ENCODE results near the gene COQ6. TPM values are rescaled to one million over a fixed set of nuclear protein-coding genes. Genes with fewer than 3 reads are reported as not detected.

Gene COQ6
- total and polyA plus RNA-seq, 2 of the 8 experiments (the other 6 are each of a cell fraction or from before 2014, with no cell fraction given) = 9.5 to 15.5 TPM

GRCh38 chr14:73976125-73976524, 26.0 kb downstream of the COQ6 start:
- Histone ChIP-seq H3K23me2 (ENCODE audit: low read depth, low read length) (no peaks in the 10 kb centered on the region), H3K27ac (ENCODE audit: low read depth, low read length) (no peak overlapping the region), H2BK120ac (replicated peaks; ENCODE audit: low read depth, low read length) (no peak overlapping the region), H3K18ac (ENCODE audit: extremely low read depth, low read length) (no peak overlapping the region), H2AFZ (ENCODE audit: low read length) (no peak overlapping the region), H3K4ac (replicated peaks; ENCODE audit: insufficient read length, low read depth, low read length) (no peak overlapping the region), H4K91ac (replicated peaks; ENCODE audit: insufficient read length, low read length) (no peak overlapping the region), H3K27me3 (replicated peaks in 1 of 4; ENCODE audit: control insufficient read depth in 3 of 4, extremely low read depth in 1 of 4, insufficient read depth in 3 of 4, low read length in 3 of 4) (no peaks in the 10 kb centered on the region), H3K79me1 (ENCODE audit: low read depth, low read length) (no peaks in the 10 kb centered on the region), H2AK5ac (ENCODE audit: low read depth, low read length) (no peak overlapping the region), H3K36me3 (ENCODE audit: control insufficient read depth in 2 of 4, insufficient read depth in 4 of 4, low read length in 3 of 4) (no peaks in the 10 kb centered on the region), H4K20me1 (replicated peaks in 1 of 2; ENCODE audit: control insufficient read depth in 1 of 2, insufficient read depth in 2 of 2, low read length in 2 of 2) (peaks cover 0 to 1% of the 10 kb centered on the region in 2 experiments), H3K9me3 (ENCODE audit: insufficient read depth in 2 of 2, low read depth in 1 of 2, low read length in 1 of 2) (no peaks in the 10 kb centered on the region), H3K9ac (replicated peaks in 1 of 4; ENCODE audit: extremely low read depth in 1 of 4, low read depth in 3 of 4, low read length in 3 of 4) (no peak overlapping the region), H3K79me2 (ENCODE audit: control insufficient read depth in 1 of 2, insufficient read depth in 2 of 2, low read length in 2 of 2) (no peaks in the 10 kb centered on the region), H2BK12ac (ENCODE audit: low read depth, low read length) (no peak overlapping the region), H3K14ac (ENCODE audit: insufficient read length) (no peak overlapping the region), H3K4me2 (ENCODE audit: insufficient read depth in 1 of 2, low read depth in 2 of 2, low read length in 2 of 2) (no peak overlapping the region), H2BK5ac (ENCODE audit: low read depth, low read length) (no peak overlapping the region), H3K23ac (ENCODE audit: insufficient read length) (no peak overlapping the region), H4K8ac (ENCODE audit: extremely low read depth, insufficient read depth, low read length) (no peak overlapping the region), H4K5ac (ENCODE audit: insufficient read length, low read depth, low read length) (no peak overlapping the region), H3K4me3 (ENCODE audit: extremely low read depth in 1 of 4, insufficient read depth in 2 of 4, low read depth in 3 of 4, low read length in 4 of 4) (no peak overlapping the region), H3K4me1 (replicated peaks in 1 of 4; ENCODE audit: control insufficient read depth in 3 of 4, insufficient read depth in 4 of 4, low read length in 3 of 4) (peaks cover 0 to 2% (median 0%) of the 10 kb centered on the region in 4 experiments; a peak in 1 of 7 replicates), H2BK15ac (ENCODE audit: low read length) (no peak overlapping the region), H3K56ac (replicated peaks; ENCODE audit: insufficient read length, low read depth, low read length) (no peak overlapping the region), H2BK20ac (ENCODE audit: low read length) (no peak overlapping the region)
- TF ChIP-seq BACH1 (IDR thresholded peaks at IDR 0.05; ENCODE audit: low read length) = no peak
- no peak for TF ChIP-seq CHD1 (IDR thresholded peaks at IDR 0.05; ENCODE audit: low read depth, low read length)
- no peak for TF ChIP-seq SP4 (IDR thresholded peaks at IDR 0.05; ENCODE audit: low read length)
- no peak for TF ChIP-seq KDM1A (IDR thresholded peaks at IDR 0.05; ENCODE audit: borderline replicate concordance, low read length)
- TF ChIP-seq BCL11A (IDR thresholded peaks at IDR 0.05; ENCODE audit: low read depth in 2 of 2, low read length in 2 of 2) = no peak
- POLR2A ChIA-PET (ENCODE audit: partially characterized antibody) = interaction anchor here (0.6 kb wide), 1 partner anchor 24 kb away, joined by 3 read pairs; no protein-coding TSS in a partner anchor
- FAIRE-seq (no peak), DNase-seq (ENCODE audit: low read depth in 1 of 2, low spot score in 2 of 2) (no peak)
- CTCF ChIA-PET (ENCODE audit: partially characterized antibody) = interaction anchor here (0.9 kb wide), 1 partner anchor 48 kb away, joined by 3 read pairs; no protein-coding TSS in a partner anchor
- WGBS, 2 experiments (ENCODE audit: extremely low coverage in 1 of 2, insufficient coverage in 1 of 2, insufficient read length in 1 of 2, insufficient replicate concordance in 2 of 2, low coverage in 1 of 2, low lambda C conversion rate in 2 of 2, missing lambda C conversion rate in 1 of 2) = 88% methylated on average over 6 of the region's 6 CpGs; no CpG with 5 or more reads in 1 of the 2 experiments
